ENCODE data around the gene H6PD.

The H6PD gene

DNA sequence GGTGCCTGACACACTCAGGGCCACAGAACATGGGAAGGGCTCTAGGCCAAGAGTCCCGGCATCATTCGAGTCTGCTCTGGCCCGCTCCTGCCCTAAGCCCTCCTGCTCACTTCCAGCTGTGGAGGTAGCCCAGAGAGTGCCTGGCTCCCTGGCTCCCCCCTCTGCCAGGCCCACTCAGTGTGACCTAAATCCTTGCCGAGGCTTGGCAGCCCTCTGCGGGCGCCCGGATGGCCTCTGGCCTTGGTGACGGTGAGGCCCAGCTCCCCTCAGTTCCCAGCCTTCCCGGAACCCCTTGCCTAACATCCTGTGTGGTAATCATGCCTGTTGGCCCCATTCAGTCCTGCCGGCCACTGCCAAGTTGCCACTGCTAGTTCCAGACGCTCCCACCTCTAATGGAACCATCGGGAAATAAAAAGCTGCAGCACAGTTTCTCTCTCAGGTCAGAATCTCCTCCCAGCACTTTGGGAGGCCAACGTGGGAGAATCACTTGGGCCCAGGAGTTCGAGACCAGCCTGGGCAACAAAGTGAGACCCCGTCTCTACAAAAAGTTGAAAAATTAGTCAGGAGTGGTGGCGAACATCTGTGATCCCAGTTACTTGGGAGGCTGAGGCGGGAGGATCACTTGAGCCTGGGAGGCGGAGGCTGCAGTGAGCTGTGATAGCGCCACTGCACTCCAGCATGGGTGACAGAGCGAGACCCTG, 1.2 kb upstream of the H6PD start:
- no peak overlapping the region for H3K4me3 ChIP-seq (ENCODE audit: low read length)
- TF ChIP-seq, protein P1, sequence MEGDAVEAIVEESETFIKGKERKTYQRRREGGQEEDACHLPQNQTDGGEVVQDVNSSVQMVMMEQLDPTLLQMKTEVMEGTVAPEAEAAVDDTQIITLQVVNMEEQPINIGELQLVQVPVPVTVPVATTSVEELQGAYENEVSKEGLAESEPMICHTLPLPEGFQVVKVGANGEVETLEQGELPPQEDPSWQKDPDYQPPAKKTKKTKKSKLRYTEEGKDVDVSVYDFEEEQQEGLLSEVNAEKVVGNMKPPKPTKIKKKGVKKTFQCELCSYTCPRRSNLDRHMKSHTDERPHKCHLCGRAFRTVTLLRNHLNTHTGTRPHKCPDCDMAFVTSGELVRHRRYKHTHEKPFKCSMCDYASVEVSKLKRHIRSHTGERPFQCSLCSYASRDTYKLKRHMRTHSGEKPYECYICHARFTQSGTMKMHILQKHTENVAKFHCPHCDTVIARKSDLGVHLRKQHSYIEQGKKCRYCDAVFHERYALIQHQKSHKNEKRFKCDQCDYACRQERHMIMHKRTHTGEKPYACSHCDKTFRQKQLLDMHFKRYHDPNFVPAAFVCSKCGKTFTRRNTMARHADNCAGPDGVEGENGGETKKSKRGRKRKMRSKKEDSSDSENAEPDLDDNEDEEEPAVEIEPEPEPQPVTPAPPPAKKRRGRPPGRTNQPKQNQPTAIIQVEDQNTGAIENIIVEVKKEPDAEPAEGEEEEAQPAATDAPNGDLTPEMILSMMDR (IDR thresholded peaks at IDR 0.05; ENCODE audit: insufficient read depth, low read depth, low read length, missing control alignments) = no peak
- no peak for DNase-seq (ENCODE audit: low read depth)

DNA sequence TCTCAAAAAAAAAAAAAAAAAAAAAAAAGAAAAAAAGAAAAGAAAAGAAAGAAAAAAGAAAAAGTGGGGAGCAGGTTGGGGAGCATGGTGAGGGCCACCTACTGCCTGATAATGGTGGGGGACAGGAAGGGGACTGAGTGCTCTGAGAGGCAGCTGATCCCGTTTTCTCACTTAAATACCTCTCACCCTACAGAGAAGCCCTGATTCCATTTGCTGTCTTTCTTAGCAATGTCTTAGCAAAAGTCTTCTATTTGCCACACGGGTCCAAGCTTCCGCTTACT, 692 bp upstream of the H6PD start:
- TF ChIP-seq, protein P1 (IDR thresholded peaks at IDR 0.05; ENCODE audit: insufficient read depth, low read depth, low read length, missing control alignments) = no peak
- H3K4me3 ChIP-seq (ENCODE audit: low read length) = peak overlapping the region; percentile 46
- no peak for DNase-seq (ENCODE audit: low read depth)

DNA sequence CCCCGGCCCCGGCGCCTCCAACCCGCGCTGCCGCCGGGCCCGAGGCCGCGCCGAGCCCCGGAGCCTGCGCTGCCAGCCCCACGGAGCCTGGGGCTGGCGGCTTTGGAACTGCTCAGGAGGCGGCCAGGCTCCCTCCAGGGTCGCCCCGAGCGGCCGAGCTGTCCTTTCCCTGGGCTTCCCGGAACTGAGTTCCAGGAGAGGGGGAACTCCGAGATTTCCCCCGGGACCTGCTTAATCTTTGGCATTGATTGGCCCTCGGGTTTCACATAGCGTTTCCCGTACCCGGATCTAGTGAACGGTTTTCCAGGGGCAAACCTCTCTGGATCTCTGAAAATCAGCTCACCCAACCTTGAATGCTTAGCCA, 504 bp downstream of the H6PD start:
- peak overlapping the region; percentile 66 for H3K4me3 ChIP-seq (ENCODE audit: low read length)
- DNase-seq (ENCODE audit: low read depth) = no peak
- TF ChIP-seq, protein P1 (IDR thresholded peaks at IDR 0.05; ENCODE audit: insufficient read depth, low read depth, low read length, missing control alignments) = no peak

DNA sequence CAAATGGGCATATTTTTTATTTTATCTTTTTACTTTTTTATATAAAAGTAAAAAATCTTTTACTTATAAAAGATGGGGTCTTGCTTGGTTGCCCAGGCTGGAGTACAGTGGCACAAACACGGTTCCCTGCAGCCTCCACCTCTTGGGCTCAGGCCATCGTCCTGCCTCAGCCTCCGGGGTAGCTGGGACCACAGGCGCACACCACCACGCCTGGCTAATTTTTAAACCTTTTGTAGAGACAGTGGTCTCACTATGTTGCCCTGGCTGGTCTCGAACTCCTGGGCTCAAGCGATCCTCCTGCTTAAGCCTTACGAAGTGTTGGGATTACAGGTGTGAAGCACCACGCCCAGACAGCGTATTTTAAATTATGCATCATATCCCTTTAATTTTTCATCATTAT, 986 bp downstream of the H6PD start:
- TF ChIP-seq, protein P1 (IDR thresholded peaks at IDR 0.05; ENCODE audit: insufficient read depth, low read depth, low read length, missing control alignments) = no peak
- H3K4me3 ChIP-seq (ENCODE audit: low read length) = peak overlapping the region; percentile 66
- DNase-seq (ENCODE audit: low read depth) = no peak

DNA sequence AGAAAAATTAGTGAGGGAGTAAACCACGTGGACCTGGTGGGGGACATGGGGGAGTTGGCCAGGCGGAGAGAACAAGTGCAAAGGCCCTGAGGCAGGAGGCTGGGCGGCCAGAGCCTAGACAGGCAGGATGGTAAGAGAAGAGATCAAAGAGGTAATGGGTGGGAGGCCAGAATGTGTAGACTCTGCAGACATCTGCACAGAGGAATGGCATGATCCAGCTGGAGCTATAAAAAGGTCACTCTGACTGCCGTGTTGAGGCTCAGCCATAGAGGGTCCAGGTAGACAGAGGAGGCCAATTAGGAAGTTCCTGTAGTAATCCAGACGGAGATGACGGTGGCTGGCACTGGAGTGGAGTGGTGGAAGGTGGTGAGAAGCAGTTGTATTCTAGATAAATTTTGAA, 3.6 kb downstream of the H6PD start:
- TF ChIP-seq, protein P1 (IDR thresholded peaks at IDR 0.05; ENCODE audit: insufficient read depth, low read depth, low read length, missing control alignments) = no peak
- DNase-seq (ENCODE audit: low read depth) = no peak
- H3K4me3 ChIP-seq (ENCODE audit: low read length) = no peak overlapping the region

DNA sequence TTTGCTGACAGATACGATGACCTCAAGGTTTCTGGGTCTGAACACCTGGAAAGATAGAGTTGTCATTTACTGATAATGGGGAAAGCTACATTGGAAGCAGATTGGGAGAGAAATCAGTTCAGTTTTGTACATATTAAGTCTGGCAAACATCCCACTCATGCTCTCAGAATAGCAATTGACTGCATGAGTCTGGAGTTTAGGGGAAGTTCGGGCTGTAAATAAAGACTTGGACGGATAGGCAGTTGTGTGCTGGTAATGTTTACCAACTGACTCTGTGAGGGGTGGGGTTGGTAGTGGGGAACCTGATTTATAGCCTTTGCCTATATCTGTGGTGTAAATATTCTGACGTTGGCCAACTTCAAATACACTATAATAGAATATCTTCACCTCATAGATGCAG, 4.0 kb downstream of the H6PD start:
- TF ChIP-seq, protein P1 (IDR thresholded peaks at IDR 0.05; ENCODE audit: insufficient read depth, low read depth, low read length, missing control alignments) = no peak
- H3K4me3 ChIP-seq (ENCODE audit: low read length) = no peak overlapping the region
- no peak for DNase-seq (ENCODE audit: low read depth)

DNA sequence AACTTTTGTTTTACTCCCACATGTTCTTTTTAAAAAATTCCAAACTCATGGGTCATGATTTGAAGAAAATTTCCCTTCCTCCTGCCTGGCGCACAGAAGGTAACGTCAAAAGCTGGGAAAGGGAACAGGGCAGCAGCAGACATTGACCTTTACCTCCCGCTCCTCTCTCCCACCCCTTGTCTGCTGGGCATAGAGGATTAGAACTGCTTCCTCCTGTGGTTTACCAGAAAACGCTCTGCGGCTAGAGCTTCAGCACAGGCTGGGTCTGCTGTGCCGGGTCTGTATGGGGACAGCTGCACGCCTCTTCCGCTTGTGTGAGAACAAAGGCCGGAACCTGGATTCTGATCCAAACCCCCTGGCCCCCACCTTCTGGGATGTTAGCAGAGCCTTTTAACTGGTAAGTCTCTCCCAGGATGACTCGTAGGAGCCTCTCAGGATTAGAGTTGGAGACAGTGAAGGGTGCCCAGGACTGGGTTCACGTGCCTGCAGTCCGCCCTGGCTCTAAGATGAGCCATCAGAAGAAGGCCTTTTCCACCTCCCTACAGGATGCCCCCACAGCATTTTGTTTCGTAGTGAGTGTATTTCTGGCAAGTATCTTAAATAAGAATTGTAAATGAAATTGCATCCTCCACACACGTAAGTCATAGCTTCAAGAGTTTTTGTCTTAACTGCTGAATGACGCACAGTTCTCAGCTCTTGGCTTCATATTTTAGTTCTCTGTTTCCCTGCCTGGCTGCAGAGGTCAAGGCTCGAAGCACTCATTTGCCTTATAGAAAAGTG, 5.2 kb downstream of the H6PD start:
- DNase-seq (ENCODE audit: low read depth) = no peak
- no peak overlapping the region for H3K4me3 ChIP-seq (ENCODE audit: low read length)
- TF ChIP-seq, protein P1 (IDR thresholded peaks at IDR 0.05; ENCODE audit: insufficient read depth, low read depth, low read length, missing control alignments) = no peak

Data from epithelial cell of esophagus (primary cell).